ENCODE results near the gene ARVCF.

The ARVCF gene, protein sequence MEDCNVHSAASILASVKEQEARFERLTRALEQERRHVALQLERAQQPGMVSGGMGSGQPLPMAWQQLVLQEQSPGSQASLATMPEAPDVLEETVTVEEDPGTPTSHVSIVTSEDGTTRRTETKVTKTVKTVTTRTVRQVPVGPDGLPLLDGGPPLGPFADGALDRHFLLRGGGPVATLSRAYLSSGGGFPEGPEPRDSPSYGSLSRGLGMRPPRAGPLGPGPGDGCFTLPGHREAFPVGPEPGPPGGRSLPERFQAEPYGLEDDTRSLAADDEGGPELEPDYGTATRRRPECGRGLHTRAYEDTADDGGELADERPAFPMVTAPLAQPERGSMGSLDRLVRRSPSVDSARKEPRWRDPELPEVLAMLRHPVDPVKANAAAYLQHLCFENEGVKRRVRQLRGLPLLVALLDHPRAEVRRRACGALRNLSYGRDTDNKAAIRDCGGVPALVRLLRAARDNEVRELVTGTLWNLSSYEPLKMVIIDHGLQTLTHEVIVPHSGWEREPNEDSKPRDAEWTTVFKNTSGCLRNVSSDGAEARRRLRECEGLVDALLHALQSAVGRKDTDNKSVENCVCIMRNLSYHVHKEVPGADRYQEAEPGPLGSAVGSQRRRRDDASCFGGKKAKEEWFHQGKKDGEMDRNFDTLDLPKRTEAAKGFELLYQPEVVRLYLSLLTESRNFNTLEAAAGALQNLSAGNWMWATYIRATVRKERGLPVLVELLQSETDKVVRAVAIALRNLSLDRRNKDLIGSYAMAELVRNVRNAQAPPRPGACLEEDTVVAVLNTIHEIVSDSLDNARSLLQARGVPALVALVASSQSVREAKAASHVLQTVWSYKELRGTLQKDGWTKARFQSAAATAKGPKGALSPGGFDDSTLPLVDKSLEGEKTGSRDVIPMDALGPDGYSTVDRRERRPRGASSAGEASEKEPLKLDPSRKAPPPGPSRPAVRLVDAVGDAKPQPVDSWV

GRCh38 chr22:20016734-20017621 is at the start of gene ARVCF:
TSS of gene ARVCF (minus strand) at chr22:20016823. CDS start at chr22:19990794, 26,029 bp downstream.
- peak; percentile 81 for DNase-seq (ENCODE audit: low read depth)

DNA sequence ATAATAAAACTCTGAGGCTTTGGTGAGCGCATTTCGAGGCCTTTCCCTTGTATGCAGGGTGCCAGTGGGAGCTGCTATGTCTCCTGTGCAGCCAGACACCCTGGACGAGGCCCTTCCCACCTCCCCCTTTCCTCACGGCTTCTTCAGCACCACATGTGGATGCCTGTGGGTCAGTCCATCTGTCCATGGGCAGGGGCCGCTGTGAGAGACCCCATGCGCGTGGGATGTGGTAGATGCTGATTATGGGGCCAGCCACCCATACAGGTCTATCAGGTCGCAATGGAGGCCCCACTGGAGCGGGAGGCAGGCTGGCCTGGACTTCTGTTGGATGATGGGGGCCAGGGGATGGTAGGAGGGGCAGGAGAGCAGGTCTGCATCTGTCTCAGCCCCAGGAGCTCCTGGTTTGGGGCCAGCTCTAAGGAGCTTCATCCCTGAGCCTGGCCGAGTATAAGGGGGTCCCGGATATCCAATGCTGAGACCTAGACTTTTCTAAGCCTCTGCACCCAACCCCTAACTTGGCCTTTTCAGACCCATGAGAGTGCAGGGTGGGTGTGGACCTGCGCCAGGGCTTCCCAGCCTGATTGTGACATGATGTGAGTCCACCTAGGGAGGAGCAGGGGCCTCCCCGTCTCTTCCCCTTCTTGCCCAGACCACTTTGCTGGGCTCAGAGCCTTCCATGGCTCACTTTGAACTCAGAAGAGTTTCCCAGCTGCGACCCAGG is 49.4 kb upstream of the ARVCF start:
- no peak for DNase-seq (ENCODE audit: low read depth)

DNA sequence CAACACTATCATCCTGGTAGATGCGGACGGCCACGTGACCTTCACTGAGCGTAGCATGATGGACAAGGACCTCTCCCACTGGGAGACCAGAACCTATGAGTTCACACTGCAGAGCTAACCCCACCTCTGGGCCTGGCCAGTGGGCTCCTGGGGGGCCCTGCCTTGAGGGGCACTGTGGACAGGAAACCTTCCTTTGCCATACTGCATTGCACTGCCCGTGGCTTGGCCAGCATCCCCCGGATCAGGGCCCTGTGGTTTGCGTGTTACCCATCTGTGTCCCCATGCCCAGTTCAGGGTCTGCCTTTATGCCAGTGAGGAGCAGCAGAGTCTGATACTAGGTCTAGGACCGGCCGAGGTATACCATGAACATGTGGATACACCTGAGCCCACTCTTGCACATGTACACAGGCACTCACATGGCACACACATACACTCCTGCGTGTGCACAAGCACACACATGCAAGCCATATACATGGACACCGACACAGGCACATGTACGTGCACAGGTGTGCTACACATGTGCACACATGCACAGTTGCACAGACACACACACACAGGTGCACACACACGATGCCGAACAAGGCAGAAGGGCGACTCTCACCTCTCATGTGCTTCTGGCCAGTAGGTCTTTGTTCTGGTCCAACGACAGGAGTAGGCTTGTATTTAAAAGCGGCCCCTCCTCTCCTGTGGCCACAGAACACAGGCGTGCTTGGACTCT is 48.1 kb upstream of the ARVCF start:
- DNase-seq (ENCODE audit: low read depth), result no peak

- no peak for DNase-seq (ENCODE audit: low read depth)
Measured at GRCh38 chr22:20064140-20064480, 47.5 kb upstream of the ARVCF start.

- DNase-seq (ENCODE audit: low read depth), result no peak
Measured at GRCh38 chr22:20063271-20064139, 46.9 kb upstream of the ARVCF start.

- peak; percentile 64 for DNase-seq (ENCODE audit: low read depth)
Measured at GRCh38 chr22:20062766-20063083, 46.1 kb upstream of the ARVCF start.

- no peak for DNase-seq (ENCODE audit: low read depth)
Measured at GRCh38 chr22:20062043-20062765, 45.6 kb upstream of the ARVCF start.

DNA sequence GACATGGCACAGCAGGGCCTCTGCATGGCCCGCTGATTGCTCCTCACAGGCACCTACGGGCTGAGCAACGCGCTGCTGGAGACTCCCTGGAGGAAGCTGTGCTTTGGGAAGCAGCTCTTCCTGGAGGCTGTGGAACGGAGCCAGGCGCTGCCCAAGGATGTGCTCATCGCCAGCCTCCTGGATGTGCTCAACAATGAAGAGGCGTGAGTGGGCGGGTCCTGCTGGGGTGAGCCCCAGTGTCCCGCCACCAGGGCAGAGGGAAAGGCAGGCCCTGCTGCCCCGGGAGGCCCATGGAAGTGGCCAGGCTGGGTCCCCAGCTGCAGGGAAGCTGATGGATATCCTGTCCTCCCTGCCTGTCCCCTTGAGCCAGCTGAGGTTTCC is 44.8 kb upstream of the ARVCF start:
- DNase-seq (ENCODE audit: low read depth), result peak; percentile 17

- DNase-seq (ENCODE audit: low read depth), result no peak
Measured at GRCh38 chr22:20060700-20061480, 44.3 kb upstream of the ARVCF start.

DNA sequence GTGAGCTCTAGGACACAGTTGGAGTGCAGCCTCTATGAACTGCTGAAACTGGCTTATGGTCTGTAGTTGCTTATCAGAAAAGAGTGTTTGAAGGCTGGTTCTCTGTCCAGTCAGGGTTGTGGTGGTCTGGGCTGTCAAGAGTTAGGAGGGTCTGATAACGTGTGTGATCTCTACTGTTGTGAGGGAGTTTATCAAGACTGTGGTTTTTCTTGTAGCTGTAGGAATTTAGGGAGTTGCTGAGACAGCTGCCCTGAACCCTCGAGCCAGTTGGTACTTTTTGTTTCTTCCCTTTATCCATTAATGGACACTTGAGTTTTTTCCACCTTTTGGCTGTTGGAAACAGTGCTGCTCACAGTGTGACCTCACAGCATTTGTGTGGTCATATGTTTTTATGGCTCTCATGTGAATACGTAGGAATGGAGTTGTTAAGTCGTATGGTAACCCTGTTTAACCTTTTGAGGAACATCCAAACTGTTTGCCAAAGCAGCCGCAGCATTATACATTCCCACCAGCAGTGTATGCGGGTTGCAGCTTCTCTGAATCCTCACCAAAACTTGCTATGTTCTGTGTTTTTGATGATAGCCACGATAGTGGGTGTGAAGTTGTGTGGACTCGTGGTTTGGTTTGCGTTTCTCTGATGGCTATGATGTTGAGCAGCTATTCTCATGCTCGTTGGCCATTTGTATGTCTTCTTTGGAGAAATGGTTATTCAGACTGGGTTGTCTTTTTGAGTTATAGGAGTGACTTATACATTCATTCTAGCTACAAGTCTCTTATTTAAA is 42.6 kb upstream of the ARVCF start:
- DNase-seq (ENCODE audit: low read depth), result no peak

- no peak for DNase-seq (ENCODE audit: low read depth)
Measured at GRCh38 chr22:20057596-20058268, 41.1 kb upstream of the ARVCF start.

DNA sequence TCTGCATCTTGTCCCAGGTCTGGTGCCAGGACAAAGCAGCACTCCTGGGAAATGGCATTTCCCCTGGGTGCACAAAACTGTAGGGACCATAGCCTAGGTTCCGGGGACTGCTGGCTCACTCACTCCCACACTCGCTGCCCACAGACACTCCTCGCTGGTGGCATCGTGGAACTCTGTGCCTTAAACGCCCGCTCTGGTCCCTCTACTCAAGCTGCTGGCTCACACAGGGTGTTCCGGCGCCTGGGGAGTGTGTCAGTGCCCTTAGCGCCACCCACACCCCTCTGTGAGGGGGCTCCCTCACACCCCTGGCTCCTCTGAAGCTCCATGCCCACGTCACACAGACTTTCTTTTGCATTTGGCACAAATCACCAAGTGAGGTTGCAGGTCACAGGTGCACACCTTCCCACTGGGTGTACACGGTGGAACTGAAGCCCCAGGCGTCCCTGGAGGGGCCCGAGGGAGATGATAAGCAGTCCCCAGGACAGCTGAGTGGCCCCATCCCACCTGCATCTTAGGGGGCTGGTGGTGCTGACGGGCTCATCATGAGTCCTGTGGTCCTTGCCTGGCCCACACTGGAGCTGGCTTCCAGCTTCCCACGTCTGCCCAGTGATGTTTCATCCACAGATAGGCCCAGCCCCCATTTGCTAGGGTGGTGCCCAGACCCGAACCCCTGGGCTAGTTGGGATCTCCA is 40.2 kb upstream of the ARVCF start:
- no peak for DNase-seq (ENCODE audit: low read depth)

- no peak for DNase-seq (ENCODE audit: low read depth)
Measured at GRCh38 chr22:20056161-20056560, 39.5 kb upstream of the ARVCF start.

- DNase-seq (ENCODE audit: low read depth), result no peak
Measured at GRCh38 chr22:20055654-20056053, 39.0 kb upstream of the ARVCF start.

DNA sequence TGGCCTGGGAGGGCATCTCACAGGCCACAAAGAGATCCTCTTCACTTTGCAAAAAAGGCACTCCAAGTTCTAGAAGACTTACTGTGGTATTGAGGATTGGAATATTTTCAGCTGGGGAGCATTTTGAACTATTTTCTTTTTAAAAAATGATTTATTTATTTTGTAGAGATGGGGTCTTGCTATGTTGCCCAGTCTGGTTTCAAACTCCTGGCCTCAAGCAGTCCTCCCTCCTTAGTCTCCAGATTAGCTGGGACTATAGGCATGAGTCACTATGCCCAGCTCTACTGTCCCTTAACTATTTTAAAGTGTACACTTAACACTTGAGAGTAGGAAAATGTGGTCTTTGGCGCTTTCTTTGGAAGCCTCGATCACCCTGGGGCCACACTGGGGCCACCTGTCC is 38.5 kb upstream of the ARVCF start:
- no peak for DNase-seq (ENCODE audit: low read depth)

DNA sequence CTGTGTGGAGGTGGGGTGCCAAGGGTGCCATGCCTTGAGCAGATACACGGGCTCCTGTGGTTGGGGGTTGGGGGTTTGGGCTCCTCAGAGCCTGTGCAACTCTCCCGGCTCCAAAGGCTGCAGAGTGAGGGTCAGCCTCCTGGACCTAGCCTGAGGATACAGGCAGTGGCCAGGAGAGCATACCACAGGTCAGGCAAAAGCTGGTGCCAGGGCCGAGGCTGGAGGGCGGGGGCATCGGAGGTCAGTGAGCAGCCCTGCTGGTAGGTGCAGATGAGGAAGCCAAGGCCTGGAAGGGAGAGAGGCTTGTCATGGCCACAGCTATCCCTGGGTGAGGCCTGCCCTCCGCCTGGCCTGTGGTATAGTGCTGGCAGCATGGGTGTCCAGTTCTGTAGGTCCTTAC is 37.9 kb upstream of the ARVCF start:
- DNase-seq (ENCODE audit: low read depth), result no peak

Data from EH (cell line).